GM18505 (cell line): ENCODE results near the gene ARFGEF2.
"Not testable (repeated sequence)": the region's sequence is repeated elsewhere in the genome, so short reads cannot be mapped to it uniquely, and the experiment has no call there.

Experiments used
- ATAC-seq: cut with Tn5 transposase; IDR thresholded peaks from one replicate; pipeline ENCODE4 v1.9.1; 2021; ENCODE audit not compliant: unreplicated experiment
- POLR2A ChIP-seq: IDR thresholded peaks from 4 replicates; pipeline ENCODE4 v1.6.1; 2011; ENCODE audit warnings: borderline replicate concordance; ENCODE audit not compliant: insufficient read depth, insufficient read length; ENCODE audit errors: extremely low read depth

Gene ARFGEF2

DNA sequence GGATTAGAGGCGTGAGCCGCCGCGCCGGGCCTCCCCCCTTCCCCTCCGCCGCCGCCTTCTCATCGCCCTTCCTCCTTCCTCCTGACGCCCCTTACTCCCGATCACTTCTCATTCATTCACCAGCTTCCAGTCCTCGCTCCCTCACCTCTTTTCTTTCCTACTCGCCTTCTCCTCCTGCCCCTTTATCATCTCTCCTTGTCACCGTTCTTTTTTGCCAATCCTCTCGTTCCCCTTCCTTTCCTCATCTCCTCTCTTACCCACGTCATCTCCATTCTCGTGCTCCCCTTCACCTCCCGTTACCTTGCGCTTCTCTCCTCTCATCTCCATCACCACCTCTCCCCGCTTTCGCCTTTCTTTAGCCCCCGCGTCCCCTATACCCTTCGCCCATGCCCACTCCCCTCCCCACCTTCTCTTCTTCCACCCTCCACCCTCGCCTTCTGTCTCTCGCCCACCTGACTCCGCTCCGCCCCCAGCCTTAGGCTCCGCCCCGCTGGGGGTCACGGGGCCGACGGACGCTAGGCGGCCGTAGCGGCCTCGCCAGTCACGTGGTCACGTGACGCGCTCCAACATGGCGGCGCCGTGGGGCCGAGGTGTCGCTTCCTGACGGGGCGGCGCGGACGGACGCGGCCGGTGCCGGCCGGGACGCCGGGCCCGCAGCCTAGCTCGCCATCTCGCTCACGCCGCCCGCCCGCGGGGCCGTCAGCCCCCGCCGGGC is at the start of gene ARFGEF2:
Gene ARFGEF2, plus strand, starts transcription at position 544 of the 715 bp plus-strand sequence. CDS start 179 bp downstream, outside the sequence.
- peak; percentile 95 for TF ChIP-seq POLR2A
- ATAC-seq: peak; percentile 79

DNA sequence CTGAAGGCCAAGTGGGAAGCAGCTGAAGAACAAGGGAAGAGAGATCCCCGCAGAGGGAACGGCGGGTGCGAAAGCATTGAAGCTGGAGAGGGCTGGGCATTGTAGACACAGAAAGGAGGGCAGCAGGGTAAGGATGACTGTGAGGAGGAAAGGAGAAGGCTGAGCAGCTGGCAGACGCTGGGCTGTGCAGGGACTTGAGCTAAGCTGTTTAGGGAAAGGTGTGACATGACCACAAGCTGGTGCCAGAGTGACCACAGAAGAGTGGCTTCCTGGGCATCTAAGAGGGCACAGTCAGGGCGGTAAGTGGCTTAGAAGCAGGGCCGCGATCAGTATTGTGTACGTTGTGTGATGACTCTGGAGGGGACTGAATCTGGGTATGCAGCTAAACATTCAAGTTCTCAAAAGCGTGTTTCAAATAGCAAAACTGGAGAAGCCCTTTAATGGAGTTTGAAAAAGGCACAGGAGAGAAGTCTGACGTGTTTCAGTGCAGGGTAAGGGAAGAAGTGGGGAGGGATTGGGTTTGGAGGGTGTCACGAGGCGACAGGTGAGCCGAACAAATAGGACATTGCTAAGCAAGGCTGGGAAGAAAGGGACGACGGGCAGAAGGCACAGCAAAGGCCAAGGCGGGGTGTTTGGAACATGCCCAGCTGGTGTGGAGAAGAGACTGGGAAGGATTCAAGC is 46.1 kb upstream of the ARFGEF2 start:
- no peak for ATAC-seq
- TF ChIP-seq POLR2A: no peak

DNA sequence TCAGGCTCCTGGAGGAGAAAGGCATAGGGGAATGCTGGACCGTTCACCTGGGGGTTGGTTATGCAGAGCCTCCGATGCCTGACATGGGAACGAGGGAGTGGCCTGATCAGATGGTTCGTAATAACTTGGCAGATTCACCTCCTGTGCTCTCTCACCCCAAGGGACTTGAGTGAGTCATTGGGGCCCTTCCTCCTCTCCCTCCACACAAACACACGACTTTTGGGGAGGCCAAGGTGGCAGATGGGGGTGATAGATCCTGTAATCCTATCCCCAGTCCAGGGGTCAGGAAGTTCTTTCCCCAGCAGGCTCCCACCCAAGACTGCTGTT is 45.6 kb upstream of the ARFGEF2 start:
- no peak for TF ChIP-seq POLR2A
- ATAC-seq: no peak

DNA sequence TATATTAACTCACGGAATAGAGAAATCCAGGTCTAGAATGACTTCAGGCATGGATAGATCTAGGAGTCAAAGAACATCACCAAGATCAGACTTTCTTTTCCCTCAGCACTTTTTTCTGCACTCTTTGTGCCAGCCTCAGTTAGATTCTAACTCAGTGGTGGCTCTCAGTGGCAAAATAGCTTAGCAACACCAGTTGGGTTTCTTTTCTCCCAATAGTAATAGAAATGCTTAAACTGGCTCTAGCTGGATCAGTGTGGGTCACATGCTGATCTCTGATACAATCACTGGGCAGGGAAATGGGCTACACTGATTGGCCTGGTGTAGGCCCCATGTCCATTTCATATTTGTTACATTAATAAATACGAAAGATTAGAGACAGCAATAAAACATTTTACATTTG is 44.2 kb upstream of the ARFGEF2 start:
- no peak for TF ChIP-seq POLR2A
- no peak for ATAC-seq

DNA sequence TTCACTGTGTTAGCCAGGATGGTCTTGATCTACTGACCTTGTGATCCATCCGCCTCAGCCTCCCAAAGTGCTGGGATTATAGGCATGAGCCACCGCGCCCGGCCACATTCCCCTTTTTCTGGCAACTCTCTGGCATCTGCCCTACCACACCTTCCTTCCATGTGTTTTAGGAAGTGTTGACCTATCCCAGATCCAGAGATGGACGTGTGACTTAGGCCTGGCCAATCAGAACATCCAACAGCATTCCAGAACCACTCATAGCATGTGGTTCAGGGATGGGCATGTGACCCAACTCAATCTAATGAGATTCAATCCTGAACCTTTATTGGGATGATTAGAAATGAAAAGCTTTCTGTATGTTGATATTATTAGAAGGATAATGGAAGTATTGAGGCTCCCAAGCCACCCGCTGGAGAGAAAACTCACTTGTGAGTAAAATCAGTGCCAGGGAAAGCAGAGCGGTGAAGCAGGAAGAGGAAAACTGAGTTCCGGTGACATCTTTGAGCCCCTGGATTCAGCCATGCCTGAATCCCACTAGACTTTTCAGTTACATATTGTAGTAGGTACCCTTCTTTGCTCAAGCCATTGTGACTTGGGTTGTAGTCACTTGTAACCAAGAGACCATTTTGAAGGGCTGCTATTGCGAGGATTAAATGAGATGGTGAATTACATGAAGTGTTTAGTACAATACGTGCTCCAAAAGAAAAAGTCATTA is 42.8 kb upstream of the ARFGEF2 start:
- TF ChIP-seq POLR2A: no peak
- ATAC-seq: no peak

DNA sequence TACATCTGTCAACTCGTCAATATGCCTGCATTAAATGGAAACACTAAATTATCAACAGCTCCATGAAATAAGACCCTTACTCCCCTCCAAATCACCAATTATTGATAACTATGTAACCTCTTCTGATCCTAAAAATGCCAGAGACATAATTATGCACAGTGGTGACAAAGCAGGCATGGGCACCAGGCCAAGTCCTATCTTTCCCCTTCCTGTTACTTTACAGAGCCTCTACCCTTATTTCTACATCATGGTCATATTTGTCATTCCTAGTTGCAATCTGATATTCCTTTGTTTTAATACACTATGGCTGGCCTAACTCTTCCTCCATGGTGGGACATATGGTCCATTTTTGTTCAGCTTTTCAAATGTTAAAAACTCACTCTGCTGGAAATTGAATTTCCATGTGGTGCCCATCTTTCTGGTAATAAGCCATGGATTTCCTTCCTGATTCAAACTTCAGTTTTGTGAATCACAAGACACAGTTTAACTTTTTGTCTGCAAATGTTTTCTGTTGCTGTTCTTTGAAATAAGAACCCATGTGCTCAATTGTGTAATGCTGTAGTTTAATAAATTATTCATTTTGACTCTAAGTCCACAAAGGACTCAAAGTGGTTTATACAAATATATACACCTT is 41.8 kb upstream of the ARFGEF2 start:
- no peak for TF ChIP-seq POLR2A
- no peak for ATAC-seq

DNA sequence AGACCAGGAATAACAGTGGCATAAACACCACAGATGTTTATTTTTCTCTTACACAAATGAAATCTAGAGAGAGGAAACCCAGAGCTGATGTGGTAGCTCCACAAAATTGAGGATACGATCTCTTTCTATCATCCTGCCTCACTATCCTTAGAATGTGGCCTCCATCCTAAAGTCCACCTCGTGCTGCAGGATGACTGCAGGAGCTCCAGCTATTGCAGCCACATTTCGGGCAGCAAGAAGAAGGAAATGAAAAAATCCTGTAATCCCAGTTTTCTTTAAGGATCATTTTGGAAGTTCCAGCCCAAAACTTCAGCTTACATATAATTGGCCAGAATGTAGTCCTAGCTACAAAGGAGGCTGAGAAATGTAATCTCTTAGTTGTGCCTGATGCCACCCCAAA is 41.2 kb upstream of the ARFGEF2 start:
- no peak for TF ChIP-seq POLR2A
- no peak for ATAC-seq

DNA sequence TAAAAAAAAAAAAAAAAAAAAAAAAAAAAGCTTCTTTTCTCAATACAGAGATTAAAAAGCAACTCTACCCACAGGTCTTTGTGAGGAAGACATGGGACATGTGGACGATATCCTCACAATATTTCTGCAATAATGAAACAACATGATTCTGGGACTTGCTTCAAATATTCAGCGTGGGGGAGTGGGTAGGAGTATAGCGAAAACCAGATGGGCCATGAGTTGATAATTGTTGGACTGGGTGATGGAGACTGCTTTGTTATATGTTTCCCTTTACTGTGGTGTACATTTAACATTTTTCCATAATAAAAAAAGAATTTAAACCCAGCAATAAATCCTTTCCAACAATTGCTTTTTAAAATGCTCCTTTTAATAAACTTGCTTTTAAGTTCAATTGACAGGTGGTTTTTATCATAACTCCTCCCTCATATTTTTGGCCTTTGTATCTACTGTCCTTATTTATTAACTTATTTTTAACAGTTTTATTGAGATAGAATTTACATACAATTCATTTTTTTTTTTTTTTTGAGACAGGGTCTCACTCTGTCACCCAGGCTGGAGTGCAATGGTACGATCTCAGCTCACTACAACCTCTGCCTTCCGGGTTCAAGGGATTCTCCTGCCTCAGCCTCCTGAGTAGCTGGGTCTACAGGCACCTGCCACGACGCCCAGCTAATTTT is 40.4 kb upstream of the ARFGEF2 start:
- no peak for ATAC-seq
- TF ChIP-seq POLR2A: no peak

DNA sequence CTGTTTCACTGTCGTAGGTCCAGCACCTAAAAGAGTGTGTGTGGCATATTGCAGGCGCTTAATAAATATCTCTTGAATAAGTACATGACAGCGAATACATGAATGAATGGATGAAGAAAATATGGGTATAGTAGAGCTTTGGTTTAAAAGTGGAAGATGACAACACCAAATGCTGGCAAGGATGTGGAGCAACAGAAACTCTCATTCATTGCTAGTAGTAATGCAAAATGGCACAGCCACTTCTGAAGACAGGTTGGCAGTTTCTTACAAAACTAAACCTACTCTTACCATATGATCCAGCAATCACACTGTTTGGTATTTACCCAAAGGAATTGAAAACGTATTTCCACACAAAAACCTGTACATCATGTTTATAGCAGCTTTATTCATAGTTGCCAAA is 36.3 kb upstream of the ARFGEF2 start:
- no peak for TF ChIP-seq POLR2A
- no peak for ATAC-seq

DNA sequence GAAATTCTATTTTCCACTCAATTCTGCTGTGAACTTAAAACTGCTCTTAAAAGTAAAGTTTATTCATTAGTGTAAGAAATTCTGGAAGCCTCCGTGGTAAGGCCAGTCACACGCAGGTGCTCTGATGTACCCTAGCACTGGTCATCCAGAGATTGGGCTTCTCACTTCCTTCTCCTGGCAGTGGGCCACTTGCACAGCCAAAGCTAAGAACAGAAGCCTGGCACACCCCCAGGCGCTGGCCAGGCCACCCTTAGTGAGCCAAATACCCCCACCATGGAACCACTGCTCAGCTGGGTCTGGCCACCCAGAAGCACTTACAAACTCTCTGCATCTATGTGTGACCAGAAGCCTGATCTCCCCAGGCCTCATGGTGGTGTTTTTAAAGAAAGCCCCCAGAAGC is 35.3 kb upstream of the ARFGEF2 start:
- ATAC-seq: no peak
- TF ChIP-seq POLR2A: no peak

DNA sequence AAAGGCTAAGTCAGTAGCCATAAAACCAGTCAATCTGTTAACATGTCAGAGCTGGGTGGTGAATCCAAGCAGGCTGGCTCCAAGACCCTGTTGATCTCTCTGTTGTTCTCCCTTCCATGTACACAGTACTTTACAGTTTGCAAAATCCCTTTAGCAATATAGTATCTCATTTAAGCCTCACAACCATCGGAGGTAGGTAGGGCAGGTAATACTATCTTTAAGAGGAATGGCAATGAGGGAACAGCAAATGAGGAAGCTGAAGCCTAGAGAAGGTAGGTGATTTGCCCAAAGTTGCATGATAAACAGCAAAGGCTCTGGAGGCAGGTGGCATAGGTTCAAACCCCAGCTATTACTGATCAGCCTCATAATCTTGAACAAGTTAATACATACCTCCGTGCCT is 34.7 kb upstream of the ARFGEF2 start:
- no peak for ATAC-seq
- no peak for TF ChIP-seq POLR2A

DNA sequence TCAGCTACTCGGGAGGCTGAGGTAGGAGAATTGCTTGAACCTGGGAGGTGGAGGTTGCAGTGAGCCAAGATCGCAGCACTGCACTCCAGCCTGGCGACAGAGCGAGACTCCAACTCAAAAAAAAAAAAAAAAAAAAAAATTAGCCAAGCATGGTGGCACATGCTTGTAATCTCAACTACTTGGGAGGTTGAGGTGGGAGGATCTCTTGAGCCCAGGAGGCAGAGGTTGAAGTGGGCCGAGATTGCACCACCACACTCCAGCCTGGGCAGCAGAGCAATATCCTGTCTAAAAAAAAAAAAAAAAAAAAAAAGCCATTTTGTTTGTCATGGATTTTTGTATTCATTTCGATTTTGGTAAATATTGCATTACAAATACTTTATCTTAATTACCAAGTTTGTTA is 33.0 kb upstream of the ARFGEF2 start:
- not testable (repeated sequence) for ATAC-seq

DNA sequence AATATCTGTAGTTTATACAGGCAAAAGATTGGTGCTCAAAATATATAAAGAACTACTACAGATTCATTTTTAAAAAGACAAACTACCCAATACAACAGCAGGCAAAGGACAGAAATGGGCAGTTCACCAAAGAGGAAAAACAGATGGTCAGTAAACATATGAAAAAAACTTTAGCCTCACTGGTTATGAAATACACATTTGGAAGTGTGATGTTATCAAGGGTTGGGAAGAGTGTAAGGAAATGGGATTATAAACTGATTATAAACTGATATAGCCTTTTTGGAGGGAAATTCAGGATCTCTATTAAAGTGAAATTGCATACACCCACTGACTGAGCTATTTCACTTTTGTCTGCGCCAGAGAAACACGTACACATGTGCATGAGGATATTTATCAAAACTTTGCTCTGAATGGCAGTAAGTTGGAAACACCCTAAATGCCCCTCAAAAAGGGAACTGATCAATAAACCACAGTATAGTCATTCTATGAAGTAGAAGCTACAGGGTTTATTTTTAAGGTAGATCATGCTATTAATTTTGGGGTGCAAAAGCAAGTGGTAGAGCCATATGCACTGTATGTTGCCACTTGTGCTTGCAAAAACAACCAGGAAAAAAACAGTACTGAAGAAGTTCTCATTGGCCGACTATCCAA is 32.2 kb upstream of the ARFGEF2 start:
- no peak for ATAC-seq
- no peak for TF ChIP-seq POLR2A
